ENCODE data around the gene L3MBTL4. TPM values are rescaled to one million over a fixed set of nuclear protein-coding genes. Genes with fewer than 3 reads are reported as not detected.

L3MBTL4 gene
- total RNA-seq, 1 donor from 2014 or later, result 0.34 TPM

DNA sequence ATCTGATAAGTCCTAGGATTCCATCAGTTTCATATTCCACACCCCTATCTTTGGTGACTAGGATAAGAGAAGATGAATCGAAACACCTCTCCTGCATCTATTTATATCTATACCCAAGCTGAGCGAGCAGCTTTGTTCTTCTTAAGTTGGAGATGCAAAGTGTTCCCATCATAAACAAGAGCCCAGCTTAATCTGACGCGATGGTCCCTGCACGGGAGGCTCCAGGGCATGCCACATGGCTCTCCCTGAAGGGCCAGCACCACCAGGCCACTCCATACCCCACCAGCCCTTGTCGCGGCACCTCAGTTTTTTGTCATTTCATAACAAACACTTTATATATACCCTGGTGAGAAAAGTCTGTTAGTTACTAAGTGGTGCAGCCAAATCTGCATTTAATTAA, 255.3 kb downstream of the L3MBTL4 start:
- no peak overlapping the region for H3K27ac Mint-ChIP-seq
- H3K4me2 ChIP-seq, result no peak overlapping the region

DNA sequence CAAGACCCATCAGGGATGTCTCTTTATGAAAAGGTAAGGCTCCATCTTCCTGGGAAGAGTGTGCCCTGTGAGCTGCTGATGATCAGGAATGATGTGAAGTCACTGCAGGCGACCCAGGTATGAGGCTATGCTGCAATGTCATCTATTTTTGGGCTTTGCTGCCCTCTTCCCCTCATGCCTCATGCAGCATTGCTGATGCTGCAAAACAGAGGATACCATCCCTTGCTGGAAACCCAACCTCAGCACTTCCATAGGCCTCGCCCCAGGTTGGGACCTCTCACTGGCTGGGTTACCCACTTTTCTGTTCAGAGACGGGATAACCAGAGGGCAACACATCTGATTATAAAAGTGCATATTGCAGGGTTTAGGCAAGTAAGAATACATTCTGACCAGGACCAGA, 255.8 kb downstream of the L3MBTL4 start:
- H3K4me1 ChIP-seq, result no peaks in the 10 kb centered on the region
- H3K27ac Mint-ChIP-seq, result no peak overlapping the region
- no peak overlapping the region for H3K9ac ChIP-seq
- no peaks in the 10 kb centered on the region for H3K27me3 ChIP-seq
- no peak overlapping the region for H3K27ac ChIP-seq
- H3K36me3 ChIP-seq, result no peaks in the 10 kb centered on the region
- no peaks in the 10 kb centered on the region for H3K4me1 Mint-ChIP-seq
- H4K20me1 ChIP-seq (ENCODE audit: low read depth), result no peaks in the 10 kb centered on the region
- no peak overlapping the region for H3K4me3 Mint-ChIP-seq
- no peaks in the 10 kb centered on the region for H3K9me3 ChIP-seq (ENCODE audit: low read depth)
- no peaks in the 10 kb centered on the region for H3K27me3 Mint-ChIP-seq (ENCODE audit: insufficient read depth, low read depth)
- no peaks in the 10 kb centered on the region for H3F3A ChIP-seq (ENCODE audit: low read depth)
- no peak overlapping the region for H3K4me3 ChIP-seq
- H2AFZ ChIP-seq (replicated peaks), result no peak overlapping the region
- no peak for DNase-seq (ENCODE audit: low spot score)
- peaks cover 15% of the 10 kb centered on the region for H3K9me3 Mint-ChIP-seq
- no peaks in the 10 kb centered on the region for H3K79me2 ChIP-seq (ENCODE audit: low read depth)
- H3K4me2 ChIP-seq, result no peak overlapping the region
- H3K36me3 Mint-ChIP-seq, result no peaks in the 10 kb centered on the region
- TF ChIP-seq, protein P1, sequence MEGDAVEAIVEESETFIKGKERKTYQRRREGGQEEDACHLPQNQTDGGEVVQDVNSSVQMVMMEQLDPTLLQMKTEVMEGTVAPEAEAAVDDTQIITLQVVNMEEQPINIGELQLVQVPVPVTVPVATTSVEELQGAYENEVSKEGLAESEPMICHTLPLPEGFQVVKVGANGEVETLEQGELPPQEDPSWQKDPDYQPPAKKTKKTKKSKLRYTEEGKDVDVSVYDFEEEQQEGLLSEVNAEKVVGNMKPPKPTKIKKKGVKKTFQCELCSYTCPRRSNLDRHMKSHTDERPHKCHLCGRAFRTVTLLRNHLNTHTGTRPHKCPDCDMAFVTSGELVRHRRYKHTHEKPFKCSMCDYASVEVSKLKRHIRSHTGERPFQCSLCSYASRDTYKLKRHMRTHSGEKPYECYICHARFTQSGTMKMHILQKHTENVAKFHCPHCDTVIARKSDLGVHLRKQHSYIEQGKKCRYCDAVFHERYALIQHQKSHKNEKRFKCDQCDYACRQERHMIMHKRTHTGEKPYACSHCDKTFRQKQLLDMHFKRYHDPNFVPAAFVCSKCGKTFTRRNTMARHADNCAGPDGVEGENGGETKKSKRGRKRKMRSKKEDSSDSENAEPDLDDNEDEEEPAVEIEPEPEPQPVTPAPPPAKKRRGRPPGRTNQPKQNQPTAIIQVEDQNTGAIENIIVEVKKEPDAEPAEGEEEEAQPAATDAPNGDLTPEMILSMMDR (IDR thresholded peaks at IDR 0.05), result no peak
- TF ChIP-seq EZH2phosphoT487 (IDR thresholded peaks at IDR 0.05) (no peak), EZH2 (IDR thresholded peaks at IDR 0.05) (no peak)

More for the DNA sequence above, 255.3 kb downstream of the L3MBTL4 start:
- no peak for DNase-seq (ENCODE audit: low spot score)
- H3K79me2 ChIP-seq (ENCODE audit: low read depth), result no peaks in the 10 kb centered on the region
- TF ChIP-seq, protein P1 (IDR thresholded peaks at IDR 0.05), result no peak
- no peak for TF ChIP-seq EZH2 (IDR thresholded peaks at IDR 0.05)
- no peak for TF ChIP-seq EZH2phosphoT487 (IDR thresholded peaks at IDR 0.05)
- no peak overlapping the region for H3K4me3 Mint-ChIP-seq
- no peaks in the 10 kb centered on the region for H4K20me1 ChIP-seq (ENCODE audit: low read depth)
- no peak overlapping the region for H3K4me3 ChIP-seq
- H3K27ac ChIP-seq, result no peak overlapping the region
- no peaks in the 10 kb centered on the region for H3K36me3 Mint-ChIP-seq
- H3F3A ChIP-seq (ENCODE audit: low read depth), result no peaks in the 10 kb centered on the region
- no peak overlapping the region for H3K9ac ChIP-seq
- H3K4me1 Mint-ChIP-seq, result no peaks in the 10 kb centered on the region
- no peaks in the 10 kb centered on the region for H3K36me3 ChIP-seq
- no peaks in the 10 kb centered on the region for H3K27me3 ChIP-seq
- no peaks in the 10 kb centered on the region for H3K4me1 ChIP-seq
- H2AFZ ChIP-seq (replicated peaks), result no peak overlapping the region
- H3K9me3 ChIP-seq (ENCODE audit: low read depth), result no peaks in the 10 kb centered on the region
- H3K9me3 Mint-ChIP-seq, result peaks cover 15% of the 10 kb centered on the region
- no peaks in the 10 kb centered on the region for H3K27me3 Mint-ChIP-seq (ENCODE audit: insufficient read depth, low read depth)

DNA sequence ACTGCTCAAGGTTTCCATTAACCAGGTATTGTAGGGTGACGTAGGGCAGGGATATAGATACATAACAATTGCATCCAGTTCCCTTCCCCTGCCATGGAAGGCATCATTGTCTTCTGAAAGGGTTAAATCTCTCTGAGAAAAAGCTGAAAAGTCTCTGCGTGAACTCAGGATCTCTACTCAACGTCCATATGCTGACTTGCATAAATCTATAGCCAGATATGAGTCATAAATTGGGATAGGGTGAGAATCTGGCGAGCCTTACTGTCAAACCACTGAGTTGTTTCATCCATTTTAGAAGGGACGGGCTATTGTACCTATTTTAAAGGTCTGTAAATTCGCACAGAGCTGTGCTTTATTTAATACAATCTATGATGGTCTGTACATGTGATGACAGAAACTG, 258.3 kb downstream of the L3MBTL4 start:
- Histone ChIP-seq H3K4me3 (no peak overlapping the region), H3K36me3 (no peaks in the 10 kb centered on the region), H4K20me1 (ENCODE audit: low read depth) (no peaks in the 10 kb centered on the region), H3K27ac (no peak overlapping the region), H2AFZ (replicated peaks) (no peak overlapping the region), H3F3A (ENCODE audit: low read depth) (no peaks in the 10 kb centered on the region), H3K27me3 (no peaks in the 10 kb centered on the region), H3K4me2 (no peak overlapping the region), H3K4me1 (no peaks in the 10 kb centered on the region), H3K9ac (no peak overlapping the region), H3K9me3 (ENCODE audit: low read depth) (no peaks in the 10 kb centered on the region), H3K79me2 (ENCODE audit: low read depth) (no peaks in the 10 kb centered on the region)
- H3K4me1 Mint-ChIP-seq, result no peaks in the 10 kb centered on the region
- H3K27ac Mint-ChIP-seq, result no peak overlapping the region
- no peaks in the 10 kb centered on the region for H3K27me3 Mint-ChIP-seq (ENCODE audit: insufficient read depth, low read depth)
- no peak for DNase-seq (ENCODE audit: low spot score)
- H3K4me3 Mint-ChIP-seq, result no peak overlapping the region
- TF ChIP-seq, protein P1 (IDR thresholded peaks at IDR 0.05), result no peak
- TF ChIP-seq EZH2phosphoT487 (IDR thresholded peaks at IDR 0.05), result no peak
- TF ChIP-seq EZH2 (IDR thresholded peaks at IDR 0.05), result no peak
- no peaks in the 10 kb centered on the region for H3K36me3 Mint-ChIP-seq
- H3K9me3 Mint-ChIP-seq, result peaks cover 5% of the 10 kb centered on the region

Data from neural progenitor cell (in vitro differentiated cells).